ENCODE data around the gene PRKN. TPM values are rescaled to one million over a fixed set of nuclear protein-coding genes. Genes with fewer than 3 reads are reported as not detected.

PRKN gene
- total RNA-seq, 1 donor from 2014 or later, result 1.3 TPM

DNA sequence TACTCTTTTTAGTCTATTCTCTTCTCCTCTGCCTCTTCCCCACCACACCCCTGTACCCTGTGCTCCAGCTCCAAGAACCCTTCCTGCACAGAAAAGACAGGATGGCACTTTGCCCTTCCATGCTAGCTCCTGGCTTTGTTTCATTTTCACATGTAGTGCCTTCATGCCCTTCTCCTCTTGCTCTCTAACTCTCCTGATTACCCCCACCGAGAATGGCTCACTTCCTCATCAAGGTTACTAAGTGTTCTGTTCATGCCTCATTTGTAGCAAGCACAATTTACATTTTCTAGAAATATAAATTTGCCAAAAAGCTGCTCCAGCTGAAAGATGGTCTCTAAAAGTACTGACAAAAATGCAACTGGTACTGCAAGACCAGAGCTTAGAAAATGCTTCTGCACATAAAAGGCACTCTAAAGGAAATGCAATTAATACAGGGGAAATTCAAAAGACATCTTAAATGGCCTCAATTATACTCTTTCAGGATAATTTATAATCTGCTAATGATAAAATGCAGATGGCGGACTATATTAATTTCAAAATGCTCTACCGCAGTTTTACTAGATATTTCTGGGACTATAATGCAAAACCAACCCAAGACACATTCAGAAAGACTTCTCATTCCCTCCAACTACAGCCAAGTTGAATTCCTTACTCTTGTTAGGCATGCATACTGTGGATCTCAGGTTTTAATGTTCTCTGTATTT, 570.2 kb downstream of the PRKN start:
- no peak overlapping the region for H3K4me2 ChIP-seq (ENCODE audit: low read length)
- no peaks in the 10 kb centered on the region for H3K36me3 Mint-ChIP-seq (ENCODE audit: low read depth, unreplicated experiment)
- no peak overlapping the region for H3K4me3 Mint-ChIP-seq (ENCODE audit: unreplicated experiment)
- H3K4me1 ChIP-seq (ENCODE audit: insufficient read depth, low read length), result no peaks in the 10 kb centered on the region
- no peak for TF ChIP-seq EZH2 (IDR thresholded peaks at IDR 0.05; ENCODE audit: insufficient read depth, low read length)
- TF ChIP-seq, protein P1, sequence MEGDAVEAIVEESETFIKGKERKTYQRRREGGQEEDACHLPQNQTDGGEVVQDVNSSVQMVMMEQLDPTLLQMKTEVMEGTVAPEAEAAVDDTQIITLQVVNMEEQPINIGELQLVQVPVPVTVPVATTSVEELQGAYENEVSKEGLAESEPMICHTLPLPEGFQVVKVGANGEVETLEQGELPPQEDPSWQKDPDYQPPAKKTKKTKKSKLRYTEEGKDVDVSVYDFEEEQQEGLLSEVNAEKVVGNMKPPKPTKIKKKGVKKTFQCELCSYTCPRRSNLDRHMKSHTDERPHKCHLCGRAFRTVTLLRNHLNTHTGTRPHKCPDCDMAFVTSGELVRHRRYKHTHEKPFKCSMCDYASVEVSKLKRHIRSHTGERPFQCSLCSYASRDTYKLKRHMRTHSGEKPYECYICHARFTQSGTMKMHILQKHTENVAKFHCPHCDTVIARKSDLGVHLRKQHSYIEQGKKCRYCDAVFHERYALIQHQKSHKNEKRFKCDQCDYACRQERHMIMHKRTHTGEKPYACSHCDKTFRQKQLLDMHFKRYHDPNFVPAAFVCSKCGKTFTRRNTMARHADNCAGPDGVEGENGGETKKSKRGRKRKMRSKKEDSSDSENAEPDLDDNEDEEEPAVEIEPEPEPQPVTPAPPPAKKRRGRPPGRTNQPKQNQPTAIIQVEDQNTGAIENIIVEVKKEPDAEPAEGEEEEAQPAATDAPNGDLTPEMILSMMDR (IDR thresholded peaks at IDR 0.05; ENCODE audit: insufficient read depth, low read depth, low read length), result no peak
- no peak overlapping the region for H3K27ac ChIP-seq (ENCODE audit: low read depth, low read length)
- DNase-seq (ENCODE audit: low read depth), result no peak
- H3K27me3 Mint-ChIP-seq (ENCODE audit: low read depth, unreplicated experiment), result no peaks in the 10 kb centered on the region
- no peaks in the 10 kb centered on the region for H3K27me3 ChIP-seq (ENCODE audit: insufficient read depth, low read length)
- no peaks in the 10 kb centered on the region for H3K9me3 Mint-ChIP-seq (ENCODE audit: unreplicated experiment)
- no peak overlapping the region for H2AFZ ChIP-seq (ENCODE audit: low read depth, low read length)
- H4K20me1 ChIP-seq (ENCODE audit: insufficient read depth, low read length), result no peaks in the 10 kb centered on the region
- H3K4me1 Mint-ChIP-seq (ENCODE audit: low read depth, unreplicated experiment), result peaks cover 5% of the 10 kb centered on the region
- no peaks in the 10 kb centered on the region for H3K36me3 ChIP-seq (ENCODE audit: insufficient read depth, low read length)
- no peak overlapping the region for H3K4me3 ChIP-seq (ENCODE audit: insufficient read depth, low read depth, low read length)
- no peak overlapping the region for H3K9ac ChIP-seq (ENCODE audit: low read length)
- H3K79me2 ChIP-seq (ENCODE audit: insufficient read depth, low read length), result no peaks in the 10 kb centered on the region
- no peaks in the 10 kb centered on the region for H3K9me3 ChIP-seq (ENCODE audit: insufficient read depth, low read depth, low read length)
- FAIRE-seq, result no peak
- no peak overlapping the region for H3K27ac Mint-ChIP-seq (ENCODE audit: unreplicated experiment)

DNA sequence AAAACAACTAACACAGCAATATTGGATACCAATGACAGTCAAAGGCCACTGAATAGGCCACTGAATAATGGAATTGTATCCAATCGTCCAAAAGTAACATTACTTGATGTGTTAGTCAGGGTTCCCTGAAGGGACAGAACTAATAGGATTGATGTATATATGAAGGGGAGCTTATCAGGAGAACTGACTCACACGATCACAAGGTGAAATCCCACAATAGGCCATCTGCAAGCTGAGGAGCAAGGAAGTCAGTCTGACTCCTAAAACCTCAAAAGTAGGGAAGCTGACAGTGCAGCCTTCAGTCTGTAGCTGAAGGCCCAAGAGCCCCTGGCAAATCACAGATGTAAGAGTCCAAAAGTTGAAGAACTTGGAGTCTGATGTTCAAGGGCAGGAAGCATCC, 571.4 kb downstream of the PRKN start:
- no peaks in the 10 kb centered on the region for H3K36me3 ChIP-seq (ENCODE audit: insufficient read depth, low read length)
- Mint-ChIP-seq H3K4me1 (ENCODE audit: low read depth, unreplicated experiment) (peaks cover 12% of the 10 kb centered on the region), H3K9me3 (ENCODE audit: unreplicated experiment) (no peaks in the 10 kb centered on the region), H3K36me3 (ENCODE audit: low read depth, unreplicated experiment) (no peaks in the 10 kb centered on the region), H3K4me3 (ENCODE audit: unreplicated experiment) (no peak overlapping the region), H3K27ac (ENCODE audit: unreplicated experiment) (no peak overlapping the region), H3K27me3 (ENCODE audit: low read depth, unreplicated experiment) (no peaks in the 10 kb centered on the region)
- H3K4me1 ChIP-seq (ENCODE audit: insufficient read depth, low read length), result peaks cover 1% of the 10 kb centered on the region
- no peak overlapping the region for H3K4me2 ChIP-seq (ENCODE audit: low read length)
- H2AFZ ChIP-seq (ENCODE audit: low read depth, low read length), result no peak overlapping the region
- no peak overlapping the region for H3K4me3 ChIP-seq (ENCODE audit: insufficient read depth, low read depth, low read length)
- no peak overlapping the region for H3K9ac ChIP-seq (ENCODE audit: low read length)
- TF ChIP-seq EZH2 (IDR thresholded peaks at IDR 0.05; ENCODE audit: insufficient read depth, low read length), result no peak
- TF ChIP-seq, protein P1 (IDR thresholded peaks at IDR 0.05; ENCODE audit: insufficient read depth, low read depth, low read length), result no peak
- peak; percentile 20 for DNase-seq (ENCODE audit: low read depth)
- H4K20me1 ChIP-seq (ENCODE audit: insufficient read depth, low read length), result no peaks in the 10 kb centered on the region
- no peak overlapping the region for H3K27ac ChIP-seq (ENCODE audit: low read depth, low read length)
- no peak for FAIRE-seq
- no peaks in the 10 kb centered on the region for H3K27me3 ChIP-seq (ENCODE audit: insufficient read depth, low read length)
- no peaks in the 10 kb centered on the region for H3K79me2 ChIP-seq (ENCODE audit: insufficient read depth, low read length)
- H3K9me3 ChIP-seq (ENCODE audit: insufficient read depth, low read depth, low read length), result no peaks in the 10 kb centered on the region

DNA sequence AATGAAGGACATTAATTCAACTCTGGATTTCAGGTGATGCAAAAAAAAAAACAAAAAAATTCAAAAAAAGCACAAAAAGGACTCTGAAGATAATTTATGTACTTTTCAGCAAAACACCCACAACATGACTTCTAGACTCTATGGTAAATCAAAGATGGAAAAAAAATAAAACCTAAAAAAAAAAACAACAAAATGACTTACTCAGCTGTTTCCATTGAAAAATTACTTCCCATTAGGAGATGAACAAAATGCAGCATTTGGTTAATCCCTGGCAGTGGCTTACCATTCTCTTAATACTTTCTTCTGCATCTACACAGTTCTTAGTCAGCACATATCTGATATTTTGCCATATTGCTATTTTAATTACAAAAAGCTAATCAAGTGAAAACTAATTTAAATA, 572.6 kb downstream of the PRKN start:
- H3K36me3 Mint-ChIP-seq (ENCODE audit: low read depth, unreplicated experiment), result no peaks in the 10 kb centered on the region
- Histone ChIP-seq H3K9me3 (ENCODE audit: insufficient read depth, low read depth, low read length) (no peaks in the 10 kb centered on the region), H3K4me2 (ENCODE audit: low read length) (no peak overlapping the region), H3K36me3 (ENCODE audit: insufficient read depth, low read length) (no peaks in the 10 kb centered on the region), H3K4me3 (ENCODE audit: insufficient read depth, low read depth, low read length) (no peak overlapping the region), H3K27ac (ENCODE audit: low read depth, low read length) (no peak overlapping the region), H4K20me1 (ENCODE audit: insufficient read depth, low read length) (no peaks in the 10 kb centered on the region), H3K4me1 (ENCODE audit: insufficient read depth, low read length) (peaks cover 3% of the 10 kb centered on the region), H3K79me2 (ENCODE audit: insufficient read depth, low read length) (no peaks in the 10 kb centered on the region), H3K27me3 (ENCODE audit: insufficient read depth, low read length) (no peaks in the 10 kb centered on the region), H3K9ac (ENCODE audit: low read length) (no peak overlapping the region), H2AFZ (ENCODE audit: low read depth, low read length) (no peak overlapping the region)
- no peak overlapping the region for H3K4me3 Mint-ChIP-seq (ENCODE audit: unreplicated experiment)
- no peak for FAIRE-seq
- H3K4me1 Mint-ChIP-seq (ENCODE audit: low read depth, unreplicated experiment), result peaks cover 22% of the 10 kb centered on the region
- DNase-seq (ENCODE audit: low read depth), result no peak
- H3K9me3 Mint-ChIP-seq (ENCODE audit: unreplicated experiment), result no peaks in the 10 kb centered on the region
- H3K27ac Mint-ChIP-seq (ENCODE audit: unreplicated experiment), result no peak overlapping the region
- TF ChIP-seq, protein P1 (IDR thresholded peaks at IDR 0.05; ENCODE audit: insufficient read depth, low read depth, low read length), result no peak
- TF ChIP-seq EZH2 (IDR thresholded peaks at IDR 0.05; ENCODE audit: insufficient read depth, low read length), result no peak
- H3K27me3 Mint-ChIP-seq (ENCODE audit: low read depth, unreplicated experiment), result no peaks in the 10 kb centered on the region
